ENCODE results near the gene RASSF4.
A peak's percentile ranks its signal among the peaks of the same experiment; 100 is the strongest.

Gene RASSF4

DNA sequence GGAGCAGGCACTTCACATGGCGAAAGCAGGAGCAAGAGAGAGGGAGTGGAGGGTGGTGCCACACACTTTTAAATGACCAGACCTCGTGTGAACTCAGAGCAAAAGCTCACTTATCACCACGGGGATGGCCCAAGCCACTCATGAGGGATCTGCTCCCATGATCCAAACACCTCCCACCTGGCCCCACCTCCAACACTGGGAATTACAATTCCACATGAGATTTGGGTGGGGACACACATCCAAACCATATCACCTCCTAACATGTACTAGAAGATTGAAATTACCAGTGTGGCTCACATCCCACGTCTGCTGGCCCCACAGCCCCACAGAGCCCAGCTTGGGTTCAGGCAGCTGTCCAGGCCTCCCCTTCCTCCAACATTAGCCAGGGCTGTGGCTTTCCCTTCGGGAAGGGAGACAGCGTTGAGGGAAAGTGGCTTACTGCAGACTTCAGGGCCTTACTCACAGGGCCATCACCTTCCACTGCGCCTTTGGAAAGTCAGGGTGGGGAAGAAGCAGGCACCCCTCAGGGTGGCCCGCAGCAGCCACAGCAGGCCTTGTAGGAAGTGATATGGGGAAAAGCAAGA, 11.3 kb downstream of the RASSF4 start:
- no peak for TF ChIP-seq Cebpa-rat (IDR thresholded peaks at IDR 0.05)
- Histone ChIP-seq H3K9me3 (replicated peaks in 1 of 11) (no peaks in the 10 kb centered on the region), H3K27ac (peak overlapping the region in 10 of 11 experiments; percentile 23 to 98 (median 92); a peak in 19 of 22 replicates), H4K20me1 (peaks cover 0 to 11% (median 0%) of the 10 kb centered on the region in 11 experiments; a peak in 4 of 22 replicates), H3K36me3 (peaks cover 0 to 66% (median 34%) of the 10 kb centered on the region in 11 experiments; a peak in 18 of 22 replicates), H3K9ac (peak overlapping the region in 4 of 11 experiments; percentile 9 to 76 (median 48); a peak in 5 of 22 replicates), H3K4me3 (peak overlapping the region in 1 of 10 experiments; percentile 5; a peak in 1 of 20 replicates), H3K4me1 (peaks cover 72 to 97% (median 94%) of the 10 kb centered on the region in 10 experiments), H3K4me2 (peak overlapping the region in 7 of 11 experiments; percentile 9 to 100 (median 99); a peak in 12 of 22 replicates), H3K27me3 (no peaks in the 10 kb centered on the region)

DNA sequence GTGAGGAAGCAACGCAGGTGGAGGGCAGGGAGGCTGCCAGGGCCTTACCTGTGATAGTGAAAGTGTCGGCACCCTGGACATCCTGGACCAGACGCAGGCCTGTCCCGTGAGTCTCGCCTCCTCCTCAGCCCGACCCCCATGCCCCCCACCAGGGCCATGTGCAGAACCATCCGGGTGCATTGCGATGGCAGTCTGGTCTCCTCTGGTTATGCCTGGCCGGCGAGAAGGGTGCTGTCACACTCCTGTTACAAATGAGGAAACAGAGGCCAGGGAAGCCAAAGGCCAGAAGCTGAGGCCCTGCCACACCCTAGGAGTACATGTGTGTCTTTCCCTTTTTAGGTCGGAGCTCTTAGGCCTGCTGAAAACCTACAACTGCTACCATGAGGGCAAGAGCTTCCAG, 11.8 kb downstream of the RASSF4 start:
- peaks cover 0 to 71% (median 34%) of the 10 kb centered on the region in 11 experiments; a peak in 18 of 22 replicates for H3K36me3 ChIP-seq
- H4K20me1 ChIP-seq, result peaks cover 0 to 16% (median 2%) of the 10 kb centered on the region in 11 experiments; a peak in 7 of 22 replicates
- peak overlapping the region in 5 of 11 experiments; percentile 9 to 76 (median 69); a peak in 6 of 22 replicates for H3K9ac ChIP-seq
- peak overlapping the region in 2 of 10 experiments; percentile 5 to 6; a peak in 1 of 20 replicates for H3K4me3 ChIP-seq
- no peaks in the 10 kb centered on the region for H3K27me3 ChIP-seq
- H3K4me1 ChIP-seq, result peaks cover 72 to 97% (median 94%) of the 10 kb centered on the region in 10 experiments
- peak overlapping the region in 10 of 11 experiments; percentile 23 to 98 (median 92); a peak in 19 of 22 replicates for H3K27ac ChIP-seq
- TF ChIP-seq Cebpa-rat (IDR thresholded peaks at IDR 0.05), result no peak
- peak overlapping the region in 7 of 11 experiments; percentile 9 to 100 (median 99); a peak in 13 of 22 replicates for H3K4me2 ChIP-seq
- H3K9me3 ChIP-seq (replicated peaks in 1 of 11), result no peaks in the 10 kb centered on the region

DNA sequence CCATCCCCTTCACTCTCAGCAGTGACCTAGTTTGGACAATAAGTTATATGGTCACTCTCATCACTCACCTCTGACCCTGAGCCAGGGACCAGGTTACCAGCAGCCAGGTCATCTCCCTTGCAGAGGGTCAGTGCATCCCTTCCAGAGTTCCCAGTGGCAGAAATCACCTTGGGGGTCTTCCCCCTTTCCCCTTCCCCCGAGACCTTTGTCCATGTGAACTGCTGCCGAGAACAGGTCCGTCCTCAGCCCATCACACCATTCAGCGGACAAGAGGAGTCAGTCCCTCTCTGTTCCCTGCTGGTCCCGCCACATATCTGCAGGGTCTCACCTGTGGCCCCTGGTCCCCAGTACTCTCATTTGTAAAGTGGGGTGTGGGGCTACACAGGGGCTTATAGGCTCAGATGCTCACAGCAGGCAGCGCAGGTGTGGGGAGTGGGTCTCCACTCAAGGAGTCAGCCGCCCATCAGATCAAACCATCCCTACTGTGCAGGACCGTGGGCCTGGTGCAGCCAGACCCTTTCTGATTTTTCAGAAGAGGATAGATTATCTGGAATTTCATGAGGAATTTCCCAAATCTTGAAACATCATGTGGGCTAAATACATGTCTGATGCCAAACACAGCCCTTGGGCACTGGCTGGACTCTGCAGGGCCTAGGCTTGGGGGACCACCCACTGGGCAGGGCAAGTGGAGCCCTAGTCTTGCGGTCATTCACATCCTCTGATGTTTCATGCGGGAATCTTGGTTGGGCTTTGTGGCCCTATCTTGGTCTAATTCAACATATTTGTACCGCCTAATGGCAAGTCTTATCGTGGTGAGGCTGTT, 12.5 kb downstream of the RASSF4 start:
- Histone ChIP-seq H3K4me3 (peak overlapping the region in 2 of 10 experiments; percentile 51 to 52; a peak in 3 of 20 replicates), H3K36me3 (peaks cover 0 to 78% (median 35%) of the 10 kb centered on the region in 11 experiments; a peak in 18 of 22 replicates), H3K9ac (peak overlapping the region in 8 of 11 experiments; percentile 34 to 83 (median 76); a peak in 11 of 22 replicates), H3K4me2 (peak overlapping the region; percentile 90 to 100 (median 97)), H3K27me3 (no peaks in the 10 kb centered on the region), H3K4me1 (peaks cover 72 to 97% (median 94%) of the 10 kb centered on the region in 10 experiments), H4K20me1 (peaks cover 0 to 23% (median 6%) of the 10 kb centered on the region in 11 experiments; a peak in 7 of 22 replicates), H3K9me3 (replicated peaks in 1 of 11) (no peaks in the 10 kb centered on the region), H3K27ac (peak overlapping the region; percentile 55 to 98 (median 90); a peak in 21 of 22 replicates)
- TF ChIP-seq Cebpa-rat (IDR thresholded peaks at IDR 0.05), result no peak

DNA sequence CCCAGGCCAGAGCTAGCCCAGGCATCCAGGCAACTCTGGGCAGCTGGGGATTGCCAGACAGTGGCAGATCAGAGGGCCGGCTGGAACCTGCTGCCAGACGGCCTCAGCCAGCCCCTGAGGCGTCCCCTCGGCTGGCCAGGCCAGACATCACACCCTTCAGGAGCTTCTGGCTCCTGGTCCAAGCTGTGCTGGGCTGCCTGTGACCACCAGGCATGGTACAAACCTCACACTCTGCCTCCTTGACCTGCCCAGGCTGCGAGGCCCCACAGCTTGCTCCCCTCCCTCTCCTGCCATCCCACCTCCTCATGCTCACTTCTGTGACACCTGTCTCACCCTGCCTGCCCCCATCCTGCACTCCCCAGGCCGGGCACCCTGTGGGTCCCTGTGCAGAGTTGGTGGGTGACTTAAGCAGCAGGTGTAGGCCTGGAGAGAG, 13.3 kb downstream of the RASSF4 start:
- Histone ChIP-seq H3K27ac (peak overlapping the region; percentile 55 to 98 (median 90); a peak in 21 of 22 replicates), H3K9ac (peak overlapping the region; percentile 34 to 83 (median 76); a peak in 20 of 22 replicates), H4K20me1 (peaks cover 0 to 31% (median 12%) of the 10 kb centered on the region in 11 experiments; a peak in 7 of 22 replicates), H3K9me3 (replicated peaks in 1 of 11) (no peaks in the 10 kb centered on the region), H3K4me3 (peak overlapping the region in 6 of 10 experiments; percentile 6 to 52 (median 44); a peak in 9 of 20 replicates), H3K4me1 (peaks cover 72 to 97% (median 94%) of the 10 kb centered on the region in 10 experiments), H3K27me3 (no peaks in the 10 kb centered on the region), H3K36me3 (peaks cover 0 to 86% (median 36%) of the 10 kb centered on the region in 11 experiments; a peak in 18 of 22 replicates), H3K4me2 (peak overlapping the region; percentile 90 to 100 (median 97))
- no peak for TF ChIP-seq Cebpa-rat (IDR thresholded peaks at IDR 0.05)

DNA sequence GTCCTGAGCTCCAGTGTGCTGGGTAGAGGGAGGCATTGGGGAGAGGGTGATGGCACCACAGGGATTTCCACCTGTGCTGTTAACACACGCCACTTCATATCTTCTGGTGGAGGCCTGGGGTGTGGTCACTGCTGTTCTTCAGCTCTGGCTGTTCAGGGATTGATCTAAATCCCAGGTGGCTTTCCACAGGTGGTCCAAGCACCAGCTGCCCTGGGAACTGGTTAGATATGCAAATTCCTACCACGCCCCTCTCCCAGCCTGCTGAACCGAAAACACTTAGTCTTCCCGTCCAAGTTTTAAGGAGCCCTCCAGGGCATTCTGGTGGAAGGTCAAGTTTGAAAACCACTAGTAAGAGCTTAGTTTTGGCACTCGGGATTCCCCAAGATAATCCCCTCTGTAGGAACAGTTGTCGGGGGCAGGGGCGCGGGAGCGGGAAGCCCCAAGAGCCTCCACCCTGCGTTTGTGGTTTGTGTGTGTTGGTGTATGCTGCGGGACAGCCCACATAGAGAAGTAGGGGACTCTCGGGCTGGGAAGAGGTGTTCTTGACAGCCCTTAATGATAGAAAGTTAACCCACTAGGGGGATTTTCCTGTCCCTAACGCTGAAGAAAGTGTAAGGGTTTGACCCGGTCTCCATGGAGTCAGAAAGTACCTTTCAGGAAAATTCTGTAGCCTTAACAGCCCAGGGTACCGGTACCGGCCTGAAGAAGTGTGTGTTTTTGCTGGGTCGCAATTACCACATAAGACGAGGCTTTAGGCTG, 13.9 kb downstream of the RASSF4 start:
- Histone ChIP-seq H3K36me3 (peaks cover 0 to 91% (median 36%) of the 10 kb centered on the region in 11 experiments; a peak in 18 of 22 replicates), H3K4me3 (peak overlapping the region in 9 of 10 experiments; percentile 9 to 62 (median 44); a peak in 14 of 20 replicates), H3K27me3 (no peaks in the 10 kb centered on the region), H3K4me2 (peak overlapping the region; percentile 90 to 100 (median 97)), H3K9me3 (replicated peaks in 1 of 11) (no peaks in the 10 kb centered on the region), H3K27ac (peak overlapping the region; percentile 55 to 98 (median 90)), H3K4me1 (peaks cover 72 to 99% (median 96%) of the 10 kb centered on the region in 10 experiments), H4K20me1 (peaks cover 0 to 37% (median 12%) of the 10 kb centered on the region in 11 experiments; a peak in 8 of 22 replicates), H3K9ac (peak overlapping the region; percentile 69 to 83 (median 76))
- no peak for TF ChIP-seq Cebpa-rat (IDR thresholded peaks at IDR 0.05)

DNA sequence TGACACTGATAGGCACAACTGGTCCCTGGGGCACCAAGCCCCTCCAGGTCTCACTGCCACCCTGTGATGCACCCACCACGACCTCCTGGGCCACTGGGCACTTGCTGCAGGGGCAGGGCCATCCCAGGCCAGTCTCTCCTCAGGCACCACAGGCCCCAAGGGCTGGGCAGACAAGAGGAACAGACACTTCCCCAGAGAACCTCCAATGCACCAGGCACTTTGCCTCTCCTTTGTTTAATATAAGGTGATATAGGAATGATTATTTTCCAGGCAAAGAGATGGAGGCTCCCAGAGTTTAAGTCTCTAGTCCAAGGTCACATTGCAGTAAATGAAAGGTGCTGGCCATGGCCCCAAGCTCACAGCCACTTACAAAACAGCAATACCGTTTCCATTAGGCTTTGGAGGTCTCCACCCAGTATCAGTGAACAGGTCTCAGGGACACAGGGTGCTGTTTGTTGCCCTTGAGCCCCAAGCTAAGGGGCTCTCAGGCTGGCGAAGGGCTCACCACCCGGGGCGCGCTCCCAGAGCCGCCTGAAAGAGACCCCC, 14.6 kb downstream of the RASSF4 start:
- H3K27me3 ChIP-seq, result no peaks in the 10 kb centered on the region
- peak overlapping the region; percentile 69 to 83 (median 76) for H3K9ac ChIP-seq
- H4K20me1 ChIP-seq, result peaks cover 0 to 38% (median 12%) of the 10 kb centered on the region in 11 experiments; a peak in 9 of 22 replicates
- peak overlapping the region; percentile 55 to 98 (median 90) for H3K27ac ChIP-seq
- TF ChIP-seq Cebpa-rat (IDR thresholded peaks at IDR 0.05), result no peak
- no peaks in the 10 kb centered on the region for H3K9me3 ChIP-seq (replicated peaks in 1 of 11)
- peak overlapping the region; percentile 90 to 100 (median 97) for H3K4me2 ChIP-seq
- peaks cover 0 to 88% (median 36%) of the 10 kb centered on the region in 11 experiments; a peak in 18 of 22 replicates for H3K36me3 ChIP-seq
- peak overlapping the region; percentile 22 to 62 (median 48) for H3K4me3 ChIP-seq
- peaks cover 72 to 99% (median 96%) of the 10 kb centered on the region in 10 experiments for H3K4me1 ChIP-seq

DNA sequence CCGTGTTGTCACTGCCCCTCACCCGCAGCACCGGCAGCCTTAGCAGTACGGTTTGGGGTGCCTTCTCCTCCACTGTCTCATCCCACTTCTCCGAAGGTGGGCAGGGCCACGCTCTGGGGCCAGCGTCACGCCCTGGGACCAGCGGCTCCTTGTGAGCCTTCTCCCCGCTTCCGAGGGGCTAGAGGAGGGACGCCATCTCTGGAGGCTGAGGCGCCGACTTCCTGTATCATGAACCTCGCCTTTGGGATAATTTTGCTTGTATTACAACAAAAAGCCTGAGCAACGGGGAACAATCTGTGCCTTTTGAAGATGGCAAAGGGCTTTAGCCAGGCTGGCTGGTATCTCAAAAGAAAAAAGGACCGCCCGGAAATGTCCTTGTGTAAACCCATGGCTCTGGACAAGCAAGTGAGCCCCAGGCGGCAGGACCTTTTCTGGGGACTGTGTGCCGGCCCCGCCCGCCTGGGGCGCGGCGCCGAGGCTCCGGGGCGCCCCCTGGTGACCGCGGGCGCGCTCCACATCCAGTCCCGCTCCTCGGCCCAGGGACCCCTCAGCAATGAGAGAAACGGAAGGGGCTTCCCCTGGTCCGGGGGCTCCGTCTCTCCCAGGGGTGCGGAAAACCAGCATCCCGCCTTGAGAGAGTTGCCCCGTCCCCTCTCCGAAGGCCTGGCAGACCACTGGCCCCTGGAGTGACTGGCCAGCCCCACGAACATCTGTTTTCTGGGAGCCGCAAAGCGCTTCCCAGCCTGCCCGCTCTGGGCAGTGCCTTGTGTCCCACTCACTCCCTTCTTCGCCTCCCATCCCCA, 15.2 kb downstream of the RASSF4 start:
- Histone ChIP-seq H3K9me3 (replicated peaks in 1 of 11) (no peaks in the 10 kb centered on the region), H3K4me1 (peaks cover 76 to 99% (median 96%) of the 10 kb centered on the region in 10 experiments), H3K9ac (peak overlapping the region; percentile 69 to 83 (median 76)), H3K4me3 (peak overlapping the region; percentile 22 to 62 (median 48)), H4K20me1 (peaks cover 0 to 41% (median 16%) of the 10 kb centered on the region in 11 experiments; a peak in 9 of 22 replicates), H3K27me3 (no peaks in the 10 kb centered on the region), H3K36me3 (peaks cover 0 to 88% (median 32%) of the 10 kb centered on the region in 11 experiments; a peak in 18 of 22 replicates), H3K4me2 (peak overlapping the region; percentile 90 to 100 (median 97)), H3K27ac (peak overlapping the region; percentile 55 to 98 (median 90))
- no peak for TF ChIP-seq Cebpa-rat (IDR thresholded peaks at IDR 0.05)

Data from BLaER1 treated with 17β-estradiol and CSF1 and Interleukin-3, amounts not matched to agents 10 nM and 100 nM (cell line).